Lower lobe of right lung (tissue), 2 donors: ENCODE data around the gene B9D1. TPM values are rescaled to one million over a fixed set of nuclear protein-coding genes. Genes with fewer than 3 reads are reported as not detected.

Source experiments
- ATAC-seq, 2 donors: fragments of 200-7000 bp; cut with Tn5 transposase; one replicate each; pipeline ENCODE4 v1.9.1; 2020 to 2022; ENCODE audit warnings: mild to moderate bottlenecking in 2 of 2, moderate library complexity in 2 of 2
- DNase-seq: peaks from one replicate; pipeline ENCODE4 v3.0.0-alpha.2; 2020
- H3K27ac ChIP-seq: fragments of 200-600 bp; one replicate; pipeline ENCODE4 v1.8.0; 2022
- H3K27me3 ChIP-seq: fragments of 200-600 bp; one replicate; pipeline ENCODE4 v1.8.0; 2022; ENCODE audit warnings: low read depth
- H3K36me3 ChIP-seq: fragments of 200-600 bp; one replicate; pipeline ENCODE4 v1.8.0; 2022; ENCODE audit warnings: mild to moderate bottlenecking
- H3K4me1 ChIP-seq: fragments of 200-600 bp; one replicate; pipeline ENCODE4 v1.8.0; 2022
- H3K4me3 ChIP-seq: fragments of 200-600 bp; one replicate; pipeline ENCODE4 v1.8.0; 2022; ENCODE audit warnings: mild to moderate bottlenecking
- H3K9me3 ChIP-seq: fragments of 200-600 bp; one replicate; pipeline ENCODE4 v1.8.0; 2022
- intact Hi-C: fragments of 100-400 bp; cut with DNase I; formaldehyde crosslinking; loops from one replicate; pipeline ENCODE4 v1.11.0; 2022
- total RNA-seq: library from RNA; stranded (reverse); fragmentation: NEBNext Ultra II Directional; extraction: Animal tissue kit (Norgen Biotek cat#: 25700); gene quantifications from one replicate; pipeline ENCODE4 v1.2.1, GENCODE V29; 2021
- TF ChIP-seq, protein P1 (sequence below): fragments of 200-600 bp; IDR thresholded peaks from one replicate; pipeline ENCODE4 v1.8.0; 2022; ENCODE audit warnings: antibody characterized with exemption, mild to moderate bottlenecking
- donor health status: DM: no; HTN: yes; CAD: no; lungs with severe emphysema.

Gene B9D1
- total RNA-seq, 1 donor from 2014 or later: 11.3 TPM

DNA sequence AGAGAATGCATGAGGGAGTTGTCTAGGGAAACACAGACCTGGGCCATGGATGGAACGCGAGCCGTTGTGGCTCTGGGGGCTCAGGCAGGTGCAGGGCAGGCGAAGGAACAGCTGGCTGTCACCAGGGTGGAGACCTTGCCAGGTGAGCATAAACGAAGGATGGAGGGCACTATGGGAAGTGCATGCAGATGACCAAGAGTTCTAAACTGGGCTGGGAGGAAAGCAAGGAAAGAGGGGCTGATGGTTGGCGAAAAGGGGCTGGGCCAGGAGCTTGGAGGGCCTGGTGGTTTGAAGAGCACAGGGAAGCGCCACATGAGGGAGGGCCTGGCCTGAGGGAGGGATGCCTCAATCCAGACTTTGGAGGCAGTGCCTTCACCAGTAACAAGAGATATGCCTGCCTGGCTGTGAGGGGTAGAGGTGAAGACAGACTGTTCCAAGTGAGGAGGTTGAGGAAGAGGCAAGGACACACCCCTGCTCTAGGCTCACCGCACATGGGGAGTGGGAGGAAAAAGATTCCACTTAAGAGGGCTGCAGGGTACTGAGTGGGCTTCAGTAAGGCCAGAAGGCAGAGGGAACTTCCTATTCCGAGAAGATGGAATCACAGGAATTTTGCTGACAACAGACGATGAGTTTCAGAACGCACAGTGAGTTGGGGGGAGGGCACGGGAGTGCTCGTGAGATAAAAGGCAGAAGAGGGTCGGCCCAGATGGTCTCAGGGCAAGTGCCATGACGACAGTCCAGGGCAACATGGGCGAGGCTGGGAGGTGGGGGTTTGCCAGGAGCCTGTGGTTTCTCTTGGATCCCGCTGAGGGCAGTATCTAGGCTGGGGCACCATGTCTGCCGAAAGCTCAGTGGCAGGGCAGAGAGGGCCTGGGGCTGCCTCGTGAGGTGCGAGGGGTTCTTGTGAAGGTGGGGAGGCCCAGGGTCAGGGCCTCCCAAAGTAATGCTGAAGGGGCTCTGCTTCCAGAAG, 20.6 kb downstream of the B9D1 start:
- TF ChIP-seq, protein P1, sequence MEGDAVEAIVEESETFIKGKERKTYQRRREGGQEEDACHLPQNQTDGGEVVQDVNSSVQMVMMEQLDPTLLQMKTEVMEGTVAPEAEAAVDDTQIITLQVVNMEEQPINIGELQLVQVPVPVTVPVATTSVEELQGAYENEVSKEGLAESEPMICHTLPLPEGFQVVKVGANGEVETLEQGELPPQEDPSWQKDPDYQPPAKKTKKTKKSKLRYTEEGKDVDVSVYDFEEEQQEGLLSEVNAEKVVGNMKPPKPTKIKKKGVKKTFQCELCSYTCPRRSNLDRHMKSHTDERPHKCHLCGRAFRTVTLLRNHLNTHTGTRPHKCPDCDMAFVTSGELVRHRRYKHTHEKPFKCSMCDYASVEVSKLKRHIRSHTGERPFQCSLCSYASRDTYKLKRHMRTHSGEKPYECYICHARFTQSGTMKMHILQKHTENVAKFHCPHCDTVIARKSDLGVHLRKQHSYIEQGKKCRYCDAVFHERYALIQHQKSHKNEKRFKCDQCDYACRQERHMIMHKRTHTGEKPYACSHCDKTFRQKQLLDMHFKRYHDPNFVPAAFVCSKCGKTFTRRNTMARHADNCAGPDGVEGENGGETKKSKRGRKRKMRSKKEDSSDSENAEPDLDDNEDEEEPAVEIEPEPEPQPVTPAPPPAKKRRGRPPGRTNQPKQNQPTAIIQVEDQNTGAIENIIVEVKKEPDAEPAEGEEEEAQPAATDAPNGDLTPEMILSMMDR: no peak
- Histone ChIP-seq H3K4me3 (no peak overlapping the region), H3K4me1 (peaks cover 7% of the 10 kb centered on the region), H3K9me3 (no peaks in the 10 kb centered on the region), H3K36me3 (no peaks in the 10 kb centered on the region), H3K27me3 (no peaks in the 10 kb centered on the region), H3K27ac (no peak overlapping the region)
- ATAC-seq (no peak), DNase-seq (no peak)
- intact Hi-C loops: no loop called here

DNA sequence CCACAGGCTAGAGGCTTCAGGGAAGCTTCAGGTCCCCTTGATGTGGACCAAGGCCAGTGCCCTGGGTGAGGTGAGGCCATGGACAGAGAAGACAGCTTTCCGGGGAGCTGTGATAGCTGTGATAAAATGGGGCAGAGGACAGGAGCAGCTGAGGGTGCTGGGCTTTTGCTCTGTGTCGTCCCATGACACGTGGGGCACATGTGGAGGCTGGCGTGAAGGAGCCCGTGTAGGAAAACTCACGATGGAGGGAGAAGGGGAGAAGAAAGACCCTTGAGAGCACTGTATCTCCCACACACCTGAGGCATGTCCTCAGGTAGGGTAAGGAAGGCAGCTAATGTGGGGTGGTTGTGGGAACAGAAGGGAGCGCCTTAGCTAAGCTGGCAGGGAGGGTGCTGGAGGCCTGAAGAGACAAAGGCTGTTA, 21.3 kb downstream of the B9D1 start:
- H3K27ac ChIP-seq: no peak overlapping the region
- H3K36me3 ChIP-seq: no peaks in the 10 kb centered on the region
- DNase-seq (no peak), ATAC-seq (no peak)
- peaks cover 10% of the 10 kb centered on the region for H3K4me1 ChIP-seq
- H3K4me3 ChIP-seq: no peak overlapping the region
- TF ChIP-seq, protein P1: no peak
- intact Hi-C loops: no loop called here
- H3K27me3 ChIP-seq: no peaks in the 10 kb centered on the region
- H3K9me3 ChIP-seq: no peaks in the 10 kb centered on the region

DNA sequence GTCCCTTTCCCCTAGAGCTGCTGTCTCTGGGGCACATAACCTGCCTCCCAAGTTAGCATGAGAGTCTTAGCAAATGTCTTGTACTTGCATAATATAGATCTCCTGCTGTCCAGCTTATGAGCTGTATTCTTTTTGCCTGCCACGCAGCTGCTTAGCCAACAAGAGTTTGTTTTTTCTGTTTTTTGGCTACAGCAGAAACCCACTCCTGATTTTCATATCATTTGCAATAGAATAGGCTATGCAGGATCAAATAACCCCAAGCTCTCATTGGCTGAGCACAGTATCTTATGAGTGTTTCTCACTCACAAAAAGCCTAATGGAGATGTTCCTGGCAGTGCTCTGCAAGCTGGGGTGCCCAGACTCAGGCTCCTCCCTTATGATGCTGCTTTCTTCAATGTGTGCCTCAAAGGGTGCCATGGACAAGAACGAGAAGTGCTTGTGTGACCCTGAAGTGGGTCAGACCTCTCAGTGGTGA, 23.1 kb downstream of the B9D1 start:
- ATAC-seq (no peak), DNase-seq (no peak)
- TF ChIP-seq, protein P1: no peak
- H3K4me1 ChIP-seq: peaks cover 10% of the 10 kb centered on the region
- no peak overlapping the region for H3K4me3 ChIP-seq
- no peaks in the 10 kb centered on the region for H3K27me3 ChIP-seq
- intact Hi-C loops: no loop called here
- no peak overlapping the region for H3K27ac ChIP-seq
- no peaks in the 10 kb centered on the region for H3K36me3 ChIP-seq
- H3K9me3 ChIP-seq: no peaks in the 10 kb centered on the region

DNA sequence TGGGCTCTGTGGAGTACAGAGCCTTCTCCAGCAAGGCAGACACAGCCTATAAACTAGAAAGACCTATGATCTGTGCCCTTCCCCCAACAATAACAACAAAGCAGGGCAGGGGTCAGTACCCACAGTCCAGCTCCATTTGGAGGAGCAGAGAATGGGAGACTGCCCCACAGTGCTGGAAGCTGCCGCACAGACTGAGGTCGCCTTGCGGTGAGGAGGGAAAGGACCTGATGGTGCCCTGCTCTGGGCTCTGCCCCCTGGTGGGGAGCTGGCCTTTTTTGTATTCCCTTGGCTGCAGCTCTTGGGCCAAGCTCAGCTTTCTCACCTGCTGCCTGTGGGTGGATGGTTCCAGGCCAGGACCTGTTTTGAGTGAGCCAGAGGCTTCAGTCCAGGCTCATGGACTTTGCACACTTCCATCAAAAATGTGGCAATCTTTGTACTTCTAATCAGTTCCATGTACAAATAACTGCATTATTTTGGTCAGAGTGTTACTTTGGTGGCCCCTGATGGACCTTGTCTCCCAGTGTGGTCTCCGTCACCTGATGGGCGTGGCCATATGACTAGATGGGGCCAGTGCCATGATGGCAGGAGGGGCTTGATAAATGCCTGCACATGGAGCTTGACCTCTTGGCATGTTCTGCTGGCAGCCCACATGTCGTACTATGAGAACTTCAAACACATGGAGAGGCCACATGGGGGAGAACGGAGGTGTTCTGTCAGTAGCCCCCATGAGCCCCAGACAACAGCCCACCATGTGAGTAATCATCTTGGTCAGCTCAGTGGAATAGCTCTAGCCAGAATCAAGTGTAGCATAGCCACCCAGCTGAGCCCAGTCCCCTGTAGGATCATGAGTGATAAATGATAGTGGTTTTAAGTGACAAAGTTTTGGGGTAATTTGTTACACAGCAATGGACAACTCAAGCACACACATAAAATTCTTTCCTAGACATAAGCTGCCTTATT, 24.2 kb downstream of the B9D1 start:
- TF ChIP-seq, protein P1: peak; percentile 84
- no peak overlapping the region for H3K27ac ChIP-seq
- H3K27me3 ChIP-seq: no peaks in the 10 kb centered on the region
- no peaks in the 10 kb centered on the region for H3K9me3 ChIP-seq
- DNase-seq: peak; percentile 81
- ATAC-seq: peak; percentile 85 to 88
- no peak overlapping the region for H3K4me3 ChIP-seq
- peaks cover 10% of the 10 kb centered on the region for H3K4me1 ChIP-seq
- H3K36me3 ChIP-seq: peaks cover 9% of the 10 kb centered on the region
- intact Hi-C loops: no loop called here

DNA sequence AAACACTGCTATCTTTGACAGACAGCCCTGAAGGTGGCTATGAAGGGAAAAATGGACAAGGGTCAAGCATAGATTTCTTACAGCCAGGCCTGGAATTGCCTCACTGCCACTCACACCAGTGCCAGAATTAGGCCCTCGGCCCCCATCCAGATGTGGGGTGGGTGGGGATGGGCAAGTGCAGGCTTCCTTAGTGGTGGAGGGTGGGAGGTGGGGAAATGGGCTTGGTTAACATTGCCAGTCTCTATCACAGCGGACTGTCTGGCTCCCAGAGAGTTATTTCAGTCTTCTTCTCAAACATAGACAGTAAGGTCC, 24.9 kb downstream of the B9D1 start:
- Histone ChIP-seq H3K4me1 (peaks cover 10% of the 10 kb centered on the region), H3K27me3 (no peaks in the 10 kb centered on the region), H3K36me3 (peaks cover 15% of the 10 kb centered on the region), H3K9me3 (no peaks in the 10 kb centered on the region), H3K4me3 (no peak overlapping the region), H3K27ac (no peak overlapping the region)
- DNase-seq: no peak
- TF ChIP-seq, protein P1: no peak
- intact Hi-C loops: no loop called here
- ATAC-seq: peak in 1 of 2 donors; percentile 5
